K562 (cell line): ENCODE measurements around the gene KIF25. TPM values are rescaled to one million over a fixed set of nuclear protein-coding genes. Genes with fewer than 3 reads are reported as not detected.

Experiments used
- ATAC-seq: fragments of 200-7000 bp; cut with Tn5 transposase; 3 replicates; pipeline ENCODE4 v1.9.1; 2020; ENCODE audit warnings: moderate library complexity
- BruUV-seq: library from RNA; stranded (reverse); fragments of 400-500 nt; replicated peaks from 2 replicates; lab custom pipeline; 2021; lab: Mats Ljungman, UMichigan
- CTCF ChIA-PET: fragments of 300-600 bp; formaldehyde crosslinking; extraction: SDS; loops from one replicate; lab custom pipeline; 2021; ENCODE audit warnings: low intra/inter-chr PET ratio; lab: Yijun Ruan, JAX
- POLR2A ChIA-PET: fragments of 300-600, 350-650 bp; sonication (Branson Sonifier 250); formaldehyde crosslinking; extraction: SDS; loops from one replicate; lab custom pipeline; 2021; ENCODE audit warnings: antibody characterized with exemption, inconsistent platforms; lab: Yijun Ruan, JAX
- DNase-seq, 4 experiments: peaks; one replicate each; pipeline versions ENCODE4 v3.0.0 to v3.0.0-alpha.2; 2011 to 2018; ENCODE audit warnings: low spot score in 3 of 4, mixed read lengths in 3 of 4; ENCODE audit errors: extremely low read depth in 1 of 4
- FAIRE-seq: peaks from 2 replicates; lab custom pipeline; 2011; peaks lifted over from hg19 to GRCh38; lab: Jason Lieb, UNC
- H2AFZ ChIP-seq: 2 replicates; pipeline ENCODE4 v1.6.0; 2011; ENCODE audit warnings: low read depth, low read length, control low read depth, inconsistent platforms
- H3K27ac ChIP-seq: fragments of 200-600 bp; 3 replicates; pipeline ENCODE4 v1.8.0; 2011; ENCODE audit warnings: low read depth, mild to moderate bottlenecking, control low read depth, inconsistent platforms, low read length, moderate library complexity, mixed read lengths; ENCODE audit errors: extremely low read depth
- H3K27me3 ChIP-seq, 2 experiments: fragments of 300-600 bp in 1 of 2; 2 replicates in 1 of 2; 3 replicates in 1 of 2; pipeline versions ENCODE4 v1.6.0 to v1.8.0; 2011; ENCODE audit warnings: inconsistent platforms in 2 of 2, low read length in 2 of 2, mild to moderate bottlenecking in 1 of 2, mixed read lengths in 1 of 2, moderate library complexity in 1 of 2; ENCODE audit not compliant: control insufficient read depth in 2 of 2, insufficient read depth in 2 of 2
- H3K36me3 ChIP-seq: fragments of 300-600 bp; 3 replicates; pipeline ENCODE4 v1.8.0; 2011; ENCODE audit warnings: mild to moderate bottlenecking, low read length, inconsistent platforms; ENCODE audit not compliant: control insufficient read depth, insufficient read depth
- H3K4me1 ChIP-seq, 2 experiments: fragments of 200-600 bp in 1 of 2; replicated peaks in 1 of 2; 2 replicates in 1 of 2; 3 replicates in 1 of 2; pipeline versions ENCODE4 v1.5.1 to v1.8.0; 2011; ENCODE audit warnings: inconsistent platforms in 2 of 2, low read length in 2 of 2, mild to moderate bottlenecking in 1 of 2, mixed read lengths in 1 of 2, moderate library complexity in 1 of 2; ENCODE audit not compliant: control insufficient read depth in 2 of 2, insufficient read depth in 2 of 2
- H3K4me2 ChIP-seq: 2 replicates; pipeline ENCODE4 v1.6.1; 2011; ENCODE audit warnings: low read length, control low read depth, inconsistent platforms, mixed read lengths; ENCODE audit not compliant: insufficient read depth
- H3K4me3 ChIP-seq: fragments of 200-600 bp; sonication (generic), shearing (Covaris generic); 2 replicates; pipeline ENCODE4 v1.5.1; 2016; ENCODE audit warnings: control low read depth, inconsistent platforms
- H3K79me2 ChIP-seq: fragments of 200-600 bp; 3 replicates; pipeline ENCODE4 v1.8.0; 2011; ENCODE audit warnings: low read length, inconsistent platforms; ENCODE audit not compliant: control insufficient read depth, insufficient read depth
- H3K9ac ChIP-seq, 2 experiments: 2 replicates each; pipeline versions ENCODE4 v1.6.0 to v1.6.1; 2011; ENCODE audit warnings: low read depth in 2 of 2, low read length in 2 of 2, control low read depth in 1 of 2, inconsistent platforms in 1 of 2, mild to moderate bottlenecking in 1 of 2, mixed read lengths in 1 of 2; ENCODE audit not compliant: insufficient read depth in 1 of 2
- H3K9me1 ChIP-seq: one replicate; pipeline ENCODE4 v1.6.0; 2011; ENCODE audit warnings: inconsistent platforms, mild to moderate bottlenecking, low read length, moderate library complexity; ENCODE audit not compliant: control insufficient read depth, insufficient read depth
- H3K9me3 ChIP-seq: replicated peaks from 2 replicates; pipeline ENCODE4 v1.5.1; 2011; ENCODE audit warnings: low read depth, low read length, inconsistent platforms; ENCODE audit not compliant: control insufficient read depth, insufficient read depth
- H4K20me1 ChIP-seq: replicated peaks from 2 replicates; pipeline ENCODE4 v1.6.1; 2011; ENCODE audit warnings: low read length, inconsistent platforms, mixed read lengths; ENCODE audit not compliant: control insufficient read depth, insufficient read depth
- ETS1 ChIP-seq: conservative IDR thresholded peaks from 2 replicates; pipeline ENCODE4 v1.6.1; 2011; ENCODE audit warnings: low read depth, mild to moderate bottlenecking, low read length; ENCODE audit not compliant: control insufficient read depth
- NCOA2 ChIP-seq, 2 experiments: fragments of 450-650 bp; IDR thresholded peaks; 2 replicates each; pipeline ENCODE4 v1.6.1; 2018; ENCODE audit warnings: mild to moderate bottlenecking in 2 of 2, moderate library complexity in 1 of 2; ENCODE audit not compliant: partially characterized antibody in 2 of 2
- NEUROD1 ChIP-seq: fragments of 150-350 bp; IDR thresholded peaks from 2 replicates; pipeline ENCODE4 v1.6.1; 2014; ENCODE audit warnings: borderline replicate concordance, low read length, low read depth; ENCODE audit not compliant: partially characterized antibody
- NFE2L1 ChIP-seq: fragments of 450-650 bp; IDR thresholded peaks from 2 replicates; pipeline ENCODE4 v1.6.1; 2016; ENCODE audit warnings: missing genetic modification characterization, low read depth, mild to moderate bottlenecking, missing compliant biosample characterization, moderate library complexity, borderline replicate concordance
- SMC3 ChIP-seq: conservative IDR thresholded peaks from 2 replicates; pipeline ENCODE4 v1.6.1; 2011; ENCODE audit warnings: low read depth, low read length, improper control_type of control experiment; ENCODE audit not compliant: insufficient read depth
- TCF7 ChIP-seq: sonication (generic); IDR thresholded peaks from 2 replicates; pipeline ENCODE4 v1.6.1; 2016; ENCODE audit warnings: antibody characterized with exemption, borderline replicate concordance
- ZBTB11 ChIP-seq, 3 experiments: fragments of 200-800 bp in 1 of 3; fragments of 250-450 bp in 1 of 3; fragments of 450-650 bp in 1 of 3; sonication (Bioruptor Pico) in 1 of 3; sonication (Bioruptor generic) in 1 of 3; formaldehyde crosslinking in 1 of 3; IDR thresholded peaks; 2 replicates each; pipeline versions ENCODE4 v1.6.1 to v1.8.0; 2016 to 2022; ENCODE audit warnings: mild to moderate bottlenecking in 2 of 3, missing genetic modification characterization in 2 of 3, missing compliant biosample characterization in 1 of 3, moderate library complexity in 1 of 3
- ZNF785 ChIP-seq: fragments of 250-450 bp; sonication (Bioruptor Pico); IDR thresholded peaks from 2 replicates; pipeline ENCODE4 v1.4.0; 2020; ENCODE audit warnings: mild to moderate bottlenecking
- WGBS: fragments of 100-300 bp; shearing (Covaris generic); methylation state at CpG from one replicate; pipeline ENCODE4 v1.1.6; 2016; ENCODE audit warnings: low coverage, mixed read lengths; ENCODE audit not compliant: insufficient coverage; ENCODE audit errors: missing lambda C conversion rate; 5-methylcytosine and 5-hydroxymethylcytosine counted together
- in situ Hi-C: fragments of 300-500 bp; cut with MboI; formaldehyde crosslinking; loops from 4 replicates; pipeline ENCODE4 v1.15.0; 2018; ENCODE audit warnings: inconsistent platforms, mixed read lengths
- intact Hi-C: fragments of 100-400 bp; cut with micrococcal nuclease; formaldehyde crosslinking; loops from 2 replicates; pipeline ENCODE4 v1.14.2; 2022
- polyA plus RNA-seq, 8 experiments: library from polyadenylated mRNA; depleted of rRNA in 4 of 8; stranded (reverse) in 5 of 8; unstranded in 3 of 8; fragments of >200 nt; fragmentation: Nextera tagmentation in 2 of 8; fragmentation: Illumina TruSeq in 1 of 8; extraction: Ambion mirVana in 2 of 8; extraction: Trizol in 1 of 8; gene quantifications; 2 replicates each; pipeline versions ENCODE4 v1.2.1 to v1.2.3, GENCODE V29; 2011 to 2014; ENCODE audit warnings: inconsistent platforms in 1 of 8, missing spikeins in 1 of 8
- total RNA-seq, 7 experiments: library from RNA; depleted of rRNA in 6 of 7; stranded (reverse); fragments of >200 nt in 6 of 7; fragmentation: Illumina TruSeq in 2 of 7; extraction: Trizol in 2 of 7; gene quantifications; 2 replicates each; pipeline versions ENCODE4 v1.2.1 to v1.2.3, GENCODE V29; 2011 to 2021; ENCODE audit warnings: low replicate concordance in 1 of 7

The KIF25 gene
- total and polyA plus RNA-seq, 9 of the 15 experiments (the other 6 are each of a cell fraction or from before 2014, with no cell fraction given) = 0.04 to 0.49 (median 0.23) TPM; not detected in 5

GRCh38 chr6:168038576-168039140 is 41.2 kb downstream of the KIF25 start (continued):
- TF ChIP-seq ETS1 = no peak

- H3K79me2 ChIP-seq = no peaks in the 10 kb centered on the region
- TF ChIP-seq ZBTB11 (CRISPR knock-in tag; IDR thresholded peaks at IDR 0.05) (no peak), SMC3 (no peak), NCOA2 (IDR thresholded peaks at IDR 0.05; ENCODE audit: partially characterized antibody in 2 of 2) (no peak), TCF7 (no peak), NEUROD1 (no peak), ZNF785 (no peak), NFE2L1 (no peak)
- no peak for DNase-seq
- peaks cover 46 to 75% of the 10 kb centered on the region in 2 experiments for H3K27me3 ChIP-seq
- no peaks in the 10 kb centered on the region for H3K36me3 ChIP-seq
- no peak overlapping the region for H3K4me3 ChIP-seq
- H3K9me1 ChIP-seq = no peaks in the 10 kb centered on the region
- 4% methylated on average over 4 of the region's 4 CpGs for WGBS
- no peaks in the 10 kb centered on the region for H3K9me3 ChIP-seq
- H3K27ac ChIP-seq = no peak overlapping the region
- in situ Hi-C loops (no loop called here), intact Hi-C loops (no loop called here)
- H3K4me2 ChIP-seq = no peak overlapping the region
- H2AFZ ChIP-seq = no peak overlapping the region
- H3K9ac ChIP-seq = no peak overlapping the region
- BruUV-seq = no TSS peak
- peaks cover 14 to 25% of the 10 kb centered on the region in 2 experiments for H3K4me1 ChIP-seq
- ChIA-PET CTCF (no interaction called here), POLR2A (interaction anchor here (0.5 to 0.6 kb wide), 2 partner anchors 10 to 23 kb away, joined by 3 read pairs; no protein-coding TSS in a partner anchor)
- no peak for FAIRE-seq
- H4K20me1 ChIP-seq = peaks cover 10% of the 10 kb centered on the region
- ATAC-seq = no peak
These were observed 41.8 kb downstream of the KIF25 start for GRCh38 chr6:168039301-168039700.
